K562 (cell line): ENCODE results near the gene PLAA. TPM values are rescaled to one million over a fixed set of nuclear protein-coding genes. Genes with fewer than 3 reads are reported as not detected.

Experiments used
- ATAC-seq: fragments of 200-7000 bp; cut with Tn5 transposase; 3 replicates; pipeline ENCODE4 v1.9.1; 2020; ENCODE audit warnings: moderate library complexity
- BruUV-seq: library from RNA; stranded (reverse); fragments of 400-500 nt; replicated peaks from 2 replicates; lab custom pipeline; 2021; lab: Mats Ljungman, UMichigan
- CTCF ChIA-PET: fragments of 300-600 bp; formaldehyde crosslinking; extraction: SDS; loops from one replicate; lab custom pipeline; 2021; ENCODE audit warnings: low intra/inter-chr PET ratio; lab: Yijun Ruan, JAX
- POLR2A ChIA-PET: fragments of 300-600, 350-650 bp; sonication (Branson Sonifier 250); formaldehyde crosslinking; extraction: SDS; loops from one replicate; lab custom pipeline; 2021; ENCODE audit warnings: antibody characterized with exemption, inconsistent platforms; lab: Yijun Ruan, JAX
- DNase-seq, 4 experiments: peaks; one replicate each; pipeline versions ENCODE4 v3.0.0 to v3.0.0-alpha.2; 2011 to 2018; ENCODE audit warnings: low spot score in 3 of 4, mixed read lengths in 3 of 4; ENCODE audit errors: extremely low read depth in 1 of 4
- FAIRE-seq: peaks from 2 replicates; lab custom pipeline; 2011; peaks lifted over from hg19 to GRCh38; lab: Jason Lieb, UNC
- H2AFZ ChIP-seq: 2 replicates; pipeline ENCODE4 v1.6.0; 2011; ENCODE audit warnings: low read depth, low read length, control low read depth, inconsistent platforms
- H3K27ac ChIP-seq: fragments of 200-600 bp; 3 replicates; pipeline ENCODE4 v1.8.0; 2011; ENCODE audit warnings: low read depth, mild to moderate bottlenecking, control low read depth, inconsistent platforms, low read length, moderate library complexity, mixed read lengths; ENCODE audit errors: extremely low read depth
- H3K27me3 ChIP-seq, 2 experiments: fragments of 300-600 bp in 1 of 2; 2 replicates in 1 of 2; 3 replicates in 1 of 2; pipeline versions ENCODE4 v1.6.0 to v1.8.0; 2011; ENCODE audit warnings: inconsistent platforms in 2 of 2, low read length in 2 of 2, mild to moderate bottlenecking in 1 of 2, mixed read lengths in 1 of 2, moderate library complexity in 1 of 2; ENCODE audit not compliant: control insufficient read depth in 2 of 2, insufficient read depth in 2 of 2
- H3K36me3 ChIP-seq: fragments of 300-600 bp; 3 replicates; pipeline ENCODE4 v1.8.0; 2011; ENCODE audit warnings: mild to moderate bottlenecking, low read length, inconsistent platforms; ENCODE audit not compliant: control insufficient read depth, insufficient read depth
- H3K4me1 ChIP-seq, 2 experiments: fragments of 200-600 bp in 1 of 2; replicated peaks in 1 of 2; 2 replicates in 1 of 2; 3 replicates in 1 of 2; pipeline versions ENCODE4 v1.5.1 to v1.8.0; 2011; ENCODE audit warnings: inconsistent platforms in 2 of 2, low read length in 2 of 2, mild to moderate bottlenecking in 1 of 2, mixed read lengths in 1 of 2, moderate library complexity in 1 of 2; ENCODE audit not compliant: control insufficient read depth in 2 of 2, insufficient read depth in 2 of 2
- H3K4me2 ChIP-seq: 2 replicates; pipeline ENCODE4 v1.6.1; 2011; ENCODE audit warnings: low read length, control low read depth, inconsistent platforms, mixed read lengths; ENCODE audit not compliant: insufficient read depth
- H3K4me3 ChIP-seq: fragments of 200-600 bp; sonication (generic), shearing (Covaris generic); 2 replicates; pipeline ENCODE4 v1.5.1; 2016; ENCODE audit warnings: control low read depth, inconsistent platforms
- H3K79me2 ChIP-seq: fragments of 200-600 bp; 3 replicates; pipeline ENCODE4 v1.8.0; 2011; ENCODE audit warnings: low read length, inconsistent platforms; ENCODE audit not compliant: control insufficient read depth, insufficient read depth
- H3K9ac ChIP-seq, 2 experiments: 2 replicates each; pipeline versions ENCODE4 v1.6.0 to v1.6.1; 2011; ENCODE audit warnings: low read depth in 2 of 2, low read length in 2 of 2, control low read depth in 1 of 2, inconsistent platforms in 1 of 2, mild to moderate bottlenecking in 1 of 2, mixed read lengths in 1 of 2; ENCODE audit not compliant: insufficient read depth in 1 of 2
- H3K9me1 ChIP-seq: one replicate; pipeline ENCODE4 v1.6.0; 2011; ENCODE audit warnings: inconsistent platforms, mild to moderate bottlenecking, low read length, moderate library complexity; ENCODE audit not compliant: control insufficient read depth, insufficient read depth
- H3K9me3 ChIP-seq: replicated peaks from 2 replicates; pipeline ENCODE4 v1.5.1; 2011; ENCODE audit warnings: low read depth, low read length, inconsistent platforms; ENCODE audit not compliant: control insufficient read depth, insufficient read depth
- H4K20me1 ChIP-seq: replicated peaks from 2 replicates; pipeline ENCODE4 v1.6.1; 2011; ENCODE audit warnings: low read length, inconsistent platforms, mixed read lengths; ENCODE audit not compliant: control insufficient read depth, insufficient read depth
- C11orf30 ChIP-seq: fragments of 450-650 bp; IDR thresholded peaks from 2 replicates; pipeline ENCODE4 v1.6.1; 2016; ENCODE audit warnings: low read depth, mild to moderate bottlenecking
- MAFG ChIP-seq: fragments of 450-650 bp; conservative IDR thresholded peaks from 2 replicates; pipeline ENCODE4 v1.6.1; 2016; ENCODE audit warnings: missing genetic modification characterization, missing compliant biosample characterization
- NFE2 ChIP-seq: IDR thresholded peaks from 2 replicates; pipeline ENCODE4 v1.6.1; 2014; ENCODE audit warnings: antibody characterized with exemption, low read depth
- PKNOX1 ChIP-seq: fragments of 450-650 bp; IDR thresholded peaks from 2 replicates; pipeline ENCODE4 v1.6.1; 2016
- SMARCA4 ChIP-seq: fragments of 450-650 bp; IDR thresholded peaks from 2 replicates; pipeline ENCODE4 v1.6.1; 2016
- TEAD4 ChIP-seq, 2 experiments: sonication (generic) in 1 of 2; formaldehyde crosslinking in 1 of 2; IDR thresholded peaks; 2 replicates each; pipeline versions ENCODE4 v1.6.1 to v1.8.0; 2012 to 2022; ENCODE audit warnings: borderline replicate concordance in 1 of 2, inconsistent platforms in 1 of 2, low read length in 1 of 2, mild to moderate bottlenecking in 1 of 2, missing genetic modification reagents in 1 of 2
- ZNF316 ChIP-seq: fragments of 450-650 bp; IDR thresholded peaks from 2 replicates; pipeline ENCODE4 v1.6.1; 2016
- ZNF395 ChIP-seq: fragments of 200-800 bp; sonication (Bioruptor generic); IDR thresholded peaks from 2 replicates; pipeline ENCODE4 v1.6.1; 2017; ENCODE audit warnings: missing genetic modification characterization, missing compliant biosample characterization
- ZZZ3 ChIP-seq: fragments of 450-650 bp; IDR thresholded peaks from 2 replicates; pipeline ENCODE4 v1.6.1; 2016; ENCODE audit warnings: antibody characterized with exemption, mild to moderate bottlenecking, moderate library complexity
- WGBS: fragments of 100-300 bp; shearing (Covaris generic); methylation state at CpG from one replicate; pipeline ENCODE4 v1.1.6; 2016; ENCODE audit warnings: low coverage, mixed read lengths; ENCODE audit not compliant: insufficient coverage; ENCODE audit errors: missing lambda C conversion rate; 5-methylcytosine and 5-hydroxymethylcytosine counted together
- in situ Hi-C: fragments of 300-500 bp; cut with MboI; formaldehyde crosslinking; loops from 4 replicates; pipeline ENCODE4 v1.15.0; 2018; ENCODE audit warnings: inconsistent platforms, mixed read lengths
- intact Hi-C: fragments of 100-400 bp; cut with micrococcal nuclease; formaldehyde crosslinking; loops from 2 replicates; pipeline ENCODE4 v1.14.2; 2022
- polyA plus RNA-seq, 8 experiments: library from polyadenylated mRNA; depleted of rRNA in 4 of 8; stranded (reverse) in 5 of 8; unstranded in 3 of 8; fragments of >200 nt; fragmentation: Nextera tagmentation in 2 of 8; fragmentation: Illumina TruSeq in 1 of 8; extraction: Ambion mirVana in 2 of 8; extraction: Trizol in 1 of 8; gene quantifications; 2 replicates each; pipeline versions ENCODE4 v1.2.1 to v1.2.3, GENCODE V29; 2011 to 2014; ENCODE audit warnings: inconsistent platforms in 1 of 8, missing spikeins in 1 of 8
- total RNA-seq, 7 experiments: library from RNA; depleted of rRNA in 6 of 7; stranded (reverse); fragments of >200 nt in 6 of 7; fragmentation: Illumina TruSeq in 2 of 7; extraction: Trizol in 2 of 7; gene quantifications; 2 replicates each; pipeline versions ENCODE4 v1.2.1 to v1.2.3, GENCODE V29; 2011 to 2021; ENCODE audit warnings: low replicate concordance in 1 of 7

PLAA gene
- total and polyA plus RNA-seq, 9 of the 15 experiments (the other 6 are each of a cell fraction or from before 2014, with no cell fraction given): 3.5 to 20.7 (median 16.6) TPM

DNA sequence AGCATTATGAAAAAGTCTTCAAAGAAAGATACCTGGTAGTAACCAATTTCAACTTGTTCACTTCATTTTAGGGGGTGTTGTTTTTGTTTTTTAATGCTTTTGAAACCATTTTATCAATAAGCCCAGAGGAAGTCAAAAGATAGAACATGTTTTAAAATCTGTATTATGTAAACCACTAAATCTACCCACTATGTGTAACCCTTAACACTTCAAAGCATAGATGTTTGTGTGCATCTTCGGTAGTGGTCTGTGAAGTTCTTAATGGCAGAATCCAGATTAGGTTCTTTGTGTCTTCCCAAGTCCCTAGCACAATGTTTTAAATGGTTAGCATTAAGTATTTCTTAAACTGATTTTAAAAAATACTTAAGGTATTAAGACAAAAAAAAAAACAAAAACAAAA is 6.3 kb downstream of the PLAA start:
- intact Hi-C loops: no loop called here
- H3K4me3 ChIP-seq: no peak overlapping the region
- H3K4me1 ChIP-seq: peaks cover 0 to 5% of the 10 kb centered on the region in 2 experiments; a peak in 3 of 5 replicates
- in situ Hi-C loops: no loop called here
- no TSS peak for BruUV-seq
- 0 out of 3 replicates have a peak, but pooled peaks cover 5% of the 10 kb centered on the region for H3K36me3 ChIP-seq
- DNase-seq (no peak), FAIRE-seq (no peak), ATAC-seq (no peak)
- no peak overlapping the region for H3K27ac ChIP-seq
- H4K20me1 ChIP-seq: no peaks in the 10 kb centered on the region
- H3K9ac ChIP-seq: no peak overlapping the region
- WGBS: 40% methylated on average over 1 of the region's 1 CpG
- no peaks in the 10 kb centered on the region for H3K9me1 ChIP-seq
- peaks cover 95% of the 10 kb centered on the region for H3K79me2 ChIP-seq
- H3K27me3 ChIP-seq: no peaks in the 10 kb centered on the region
- TF ChIP-seq ZZZ3: no peak
- H2AFZ ChIP-seq: no peak overlapping the region
- ChIA-PET CTCF (no interaction called here), POLR2A (no interaction called here)
- H3K4me2 ChIP-seq: no peak overlapping the region
- no peaks in the 10 kb centered on the region for H3K9me3 ChIP-seq

GRCh38 chr9:26939955-26940711 is 6.9 kb downstream of the PLAA start:
- Histone ChIP-seq H3K9ac (no peak overlapping the region), H4K20me1 (no peaks in the 10 kb centered on the region), H3K79me2 (peaks cover 94% of the 10 kb centered on the region), H3K9me1 (no peaks in the 10 kb centered on the region), H3K4me3 (no peak overlapping the region), H3K27ac (no peak overlapping the region), H2AFZ (no peak overlapping the region), H3K36me3 (0 out of 3 replicates have a peak, but pooled peaks cover 5% of the 10 kb centered on the region), H3K27me3 (no peaks in the 10 kb centered on the region), H3K4me2 (no peak overlapping the region), H3K9me3 (no peaks in the 10 kb centered on the region), H3K4me1 (peaks cover 0 to 5% of the 10 kb centered on the region in 2 experiments; a peak in 3 of 5 replicates)
- in situ Hi-C loops (no loop called here), intact Hi-C loops (no loop called here)
- TF ChIP-seq C11orf30 (0 out of 2 replicates have a peak, but pooled peaks have one; percentile 32), ZNF395 (CRISPR knock-in tag) (no peak), SMARCA4 (no peak), NFE2 (0 out of 2 replicates have a peak, but pooled peaks have one; percentile 9), ZNF316 (peak; percentile 58), MAFG (peak; percentile 37; the same call in 1 of the 2 replicates), PKNOX1 (peak; percentile 36; the same call in 1 of the 2 replicates), TEAD4 (IDR thresholded peaks at IDR 0.05; ENCODE audit: low read length) (no peak), TEAD4 (CRISPR knock-in tag; IDR thresholded peaks at IDR 0.05; ENCODE audit: borderline replicate concordance) (no peak)
- FAIRE-seq (no peak), DNase-seq (no peak), ATAC-seq (no peak)
- 37% methylated on average over 3 of the region's 3 CpGs for WGBS
- ChIA-PET POLR2A (no interaction called here), CTCF (no interaction called here)
- BruUV-seq: no TSS peak
